Occipital lobe (tissue), 2 donors: ENCODE data around the gene SLK. TPM values are rescaled to one million over a fixed set of nuclear protein-coding genes. Genes with fewer than 3 reads are reported as not detected.
A peak's percentile ranks its signal among the peaks of the same experiment; 100 is the strongest.

Source experiments
- DNase-seq: peaks from one replicate; lab custom pipeline; 2025; lab: John Stamatoyannopoulos, UW
- total RNA-seq: library from RNA; depleted of rRNA; stranded (reverse); fragments of >200 nt; gene quantifications from one replicate; pipeline ENCODE4 v1.2.3, GENCODE V29; 2014

SLK gene
- 76.7 TPM for total RNA-seq

GRCh38 chr10:103966671-103967447 is at the start of gene SLK:
Gene SLK, plus strand, starts transcription at chr10:103967140. Its CDS starts 606 bp downstream, at chr10:103967746.
- peak; percentile 64 for DNase-seq

DNA sequence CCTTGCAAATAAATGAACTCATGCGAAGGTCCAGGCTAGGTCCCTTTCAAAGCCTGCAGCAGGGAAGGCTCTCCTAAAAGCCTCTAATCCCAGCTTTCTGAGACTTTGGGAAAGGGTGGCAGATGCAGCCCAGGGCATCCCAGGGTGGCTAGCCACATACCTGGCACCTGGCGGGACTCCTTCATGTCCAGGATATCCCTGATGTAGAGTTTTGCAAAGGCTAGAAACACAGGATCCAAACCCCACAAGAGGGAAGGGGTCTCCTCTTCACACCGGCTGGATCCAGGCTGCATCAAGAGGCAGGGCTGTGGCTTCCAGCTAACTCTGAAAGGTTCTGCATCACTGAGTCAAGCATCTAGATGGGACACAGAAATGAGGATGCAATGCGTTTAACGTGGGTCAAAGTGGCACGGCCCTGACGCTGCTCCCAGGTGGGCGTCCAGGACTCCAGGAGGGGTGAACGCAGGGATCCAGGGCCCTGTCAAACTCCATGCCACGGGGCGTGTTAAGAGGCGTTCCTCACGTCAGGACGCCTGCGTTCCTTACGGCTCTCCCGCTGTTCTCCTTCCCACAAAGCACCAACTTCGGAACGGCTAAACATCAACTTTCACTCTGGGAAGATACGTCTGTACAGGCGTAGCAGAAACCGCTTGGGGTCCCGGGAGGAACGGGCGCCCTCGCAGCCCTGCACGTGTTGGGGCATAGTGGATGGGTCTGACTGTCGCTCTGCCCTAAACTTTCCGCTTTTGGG is 49.5 kb upstream of the SLK start:
- DNase-seq: peak; percentile 57

GRCh38 chr10:103918053-103918846 is 48.7 kb upstream of the SLK start, which contains the start of gene STN1:
Gene STN1, minus strand, starts transcription at chr10:103918184. Its CDS starts 590 bp downstream, at chr10:103917594.
- peak; percentile 98 for DNase-seq

GRCh38 chr10:103919648-103920025 is 47.3 kb upstream of the SLK start:
- DNase-seq: no peak

DNA sequence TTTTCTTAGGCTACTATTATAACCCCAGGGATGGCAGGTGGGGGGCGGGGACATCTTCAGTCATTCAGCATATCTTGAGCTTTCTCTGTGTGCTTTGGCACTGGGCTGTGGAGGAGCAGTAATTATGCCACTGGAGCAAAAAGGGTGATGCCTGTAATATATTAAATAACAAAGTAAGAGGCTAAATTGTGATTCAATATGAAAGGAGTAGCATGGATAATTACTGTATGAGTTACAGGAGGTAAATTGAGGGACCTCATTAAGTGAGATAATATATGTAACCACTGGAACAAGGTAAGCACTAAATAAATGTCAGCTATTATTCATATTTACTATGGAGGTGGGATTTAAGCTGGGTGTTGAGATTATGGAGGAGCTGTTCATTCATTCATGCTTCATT is 45.7 kb upstream of the SLK start:
- no peak for DNase-seq

GRCh38 chr10:103921750-103922195 is 45.2 kb upstream of the SLK start:
- DNase-seq: peak; percentile 3

GRCh38 chr10:103922659-103923058 is 44.3 kb upstream of the SLK start:
- no peak for DNase-seq

GRCh38 chr10:103923502-103923901 is 43.4 kb upstream of the SLK start:
- DNase-seq: no peak

DNA sequence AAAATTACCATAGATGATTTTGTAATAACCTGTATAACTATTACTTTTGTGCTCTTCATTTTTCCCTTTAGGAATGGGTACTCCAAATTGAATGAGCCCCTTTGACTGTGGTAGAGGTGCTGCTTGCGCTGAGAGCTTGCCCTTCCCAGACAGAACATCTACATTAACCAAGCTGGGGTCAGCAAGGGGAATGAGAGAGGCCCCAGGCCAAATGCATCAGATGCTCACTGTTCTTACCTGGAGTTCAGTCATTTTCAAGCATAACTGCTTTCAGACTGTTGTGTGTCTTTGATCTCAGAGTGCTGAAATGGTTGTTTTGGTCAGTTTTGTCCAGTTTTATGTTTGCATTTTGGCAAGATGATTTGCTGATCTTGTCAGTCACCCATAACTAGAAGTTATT is 41.3 kb upstream of the SLK start:
- DNase-seq: no peak

DNA sequence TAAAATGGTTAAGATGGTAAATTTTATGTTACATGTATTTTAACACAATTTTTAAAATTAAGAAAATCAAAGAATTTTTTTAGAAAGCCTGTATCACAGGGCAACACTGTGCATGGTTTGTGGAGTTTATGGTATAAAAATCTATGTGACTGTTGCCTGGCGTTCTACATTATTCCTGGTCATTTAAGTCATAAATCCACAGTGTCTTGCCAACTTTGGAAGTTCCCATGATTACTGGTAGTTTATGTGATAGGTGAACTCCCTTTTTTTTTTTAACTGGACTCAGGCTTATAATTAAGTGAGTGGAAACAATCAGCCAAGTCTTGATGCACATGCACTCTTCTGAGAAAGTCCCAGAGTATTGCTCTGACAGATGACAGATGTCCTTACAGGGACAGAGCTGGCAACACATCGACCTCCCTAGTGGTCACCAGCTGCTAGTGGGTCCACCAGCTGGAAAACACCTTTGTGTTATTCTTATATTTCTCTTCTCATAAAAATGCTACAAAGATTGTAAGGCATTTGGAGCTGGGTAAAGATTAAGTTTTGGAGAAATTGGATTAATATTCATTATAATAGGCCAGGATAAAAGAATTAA is 40.1 kb upstream of the SLK start:
- no peak for DNase-seq

- no peak for DNase-seq
These were observed 38.2 kb upstream of the SLK start for GRCh38 chr10:103928784-103929183.

- no peak for DNase-seq
These were observed 37.5 kb upstream of the SLK start for GRCh38 chr10:103929381-103929921.

DNA sequence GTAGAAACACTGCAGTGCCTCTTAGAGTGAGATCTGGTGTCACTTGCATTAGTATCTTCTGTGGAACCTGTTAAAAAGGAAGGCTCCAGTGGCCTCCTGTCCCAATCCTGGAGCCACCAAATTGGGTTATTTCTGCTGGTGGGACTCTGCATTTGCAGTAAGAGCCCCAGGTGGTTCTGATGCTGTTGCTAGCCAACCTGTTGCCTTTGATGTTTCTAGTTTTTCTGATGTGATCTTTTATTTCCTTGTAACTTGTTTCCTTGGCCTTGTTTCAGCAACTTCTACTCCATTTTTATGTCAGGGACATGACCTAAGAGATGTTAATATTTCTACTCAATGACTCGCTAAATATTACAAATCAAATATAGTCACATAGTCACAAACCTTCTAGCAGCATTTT is 36.5 kb upstream of the SLK start:
- no peak for DNase-seq

- DNase-seq: no peak
These were observed 36.1 kb upstream of the SLK start for GRCh38 chr10:103930881-103931280.

DNA sequence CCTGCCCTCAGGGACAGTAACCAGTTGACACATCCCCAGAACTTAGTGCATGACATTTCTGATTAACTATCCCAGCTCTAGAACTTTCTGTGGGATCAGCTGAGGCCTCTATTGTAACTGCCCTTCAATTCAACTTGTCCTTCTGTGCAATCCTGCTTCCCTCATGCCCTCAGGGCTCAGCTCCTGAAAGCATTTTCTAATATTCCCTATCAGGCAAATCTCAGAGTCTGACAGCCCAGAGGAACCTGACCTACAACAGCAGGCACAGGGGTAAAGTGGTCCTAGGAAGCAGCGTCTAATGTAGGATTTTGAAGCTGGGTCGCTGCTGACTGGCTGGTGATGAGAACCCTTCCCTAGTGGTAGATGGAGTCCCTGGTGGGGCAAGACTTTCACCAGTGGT is 35.3 kb upstream of the SLK start:
- DNase-seq: no peak

GRCh38 chr10:103932271-103932670 is 34.7 kb upstream of the SLK start:
- no peak for DNase-seq

- DNase-seq: no peak
These were observed 34.0 kb upstream of the SLK start for GRCh38 chr10:103932971-103933370.

GRCh38 chr10:103933557-103934121 is 33.3 kb upstream of the SLK start:
- peak; percentile 63 for DNase-seq

DNA sequence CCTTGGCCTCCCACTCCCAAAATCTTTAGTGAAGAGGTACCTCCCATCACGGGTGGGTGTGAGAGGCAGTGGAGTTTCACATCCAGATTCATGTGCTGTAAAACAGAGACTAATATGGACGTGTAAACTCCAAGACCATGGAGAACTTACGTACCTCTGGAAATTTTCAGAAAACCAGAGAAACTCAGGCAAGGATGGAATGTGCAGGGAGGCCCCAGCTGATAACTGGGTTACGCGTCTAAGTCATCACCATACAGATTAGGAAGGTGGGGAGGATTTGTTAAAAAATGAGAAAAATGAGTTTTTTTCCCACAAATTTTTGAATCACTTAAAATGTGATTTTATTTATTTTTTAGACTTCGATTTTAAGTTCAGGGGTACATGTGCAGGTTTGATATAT is 32.6 kb upstream of the SLK start:
- DNase-seq: no peak

DNA sequence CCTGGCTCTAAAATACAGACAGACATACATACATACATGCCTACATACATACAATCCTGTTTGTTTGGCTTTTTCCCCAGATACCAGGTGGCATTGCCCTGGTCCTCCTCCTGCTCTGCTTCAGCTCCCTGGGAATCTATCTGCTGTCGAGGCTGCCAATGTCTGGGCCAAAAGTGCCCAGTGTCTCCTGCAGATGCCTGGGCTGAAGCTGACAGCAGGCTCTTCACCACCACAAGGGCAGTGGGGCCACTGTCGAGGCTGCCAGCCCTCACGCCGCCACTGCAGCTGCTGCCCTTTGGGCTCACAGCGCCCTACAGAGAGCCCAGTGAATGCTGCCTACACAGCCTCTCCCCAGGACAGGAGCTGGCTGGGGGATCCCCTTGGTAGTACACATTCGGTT is 30.9 kb upstream of the SLK start:
- DNase-seq: peak; percentile 2

GRCh38 chr10:103939522-103939921 is 27.4 kb upstream of the SLK start:
- DNase-seq: no peak
